Karpas-422 (cell line): ENCODE measurements around the gene SETD4. TPM values are rescaled to one million over a fixed set of nuclear protein-coding genes. Genes with fewer than 3 reads are reported as not detected.
A peak's percentile ranks its signal among the peaks of the same experiment; 100 is the strongest.

Experiments used
- DNase-seq: peaks from one replicate; pipeline ENCODE4 v3.0.0-alpha.2; 2015
- H2AFZ ChIP-seq: fragments of 200-600 bp; sonication (generic); 2 replicates; pipeline ENCODE4 v1.6.1; 2014; ENCODE audit warnings: antibody characterized with exemption, low read length, mixed read lengths
- H3K27ac ChIP-seq: fragments of 200-600 bp; sonication (generic); 2 replicates; pipeline ENCODE4 v1.5.1; 2014; ENCODE audit warnings: mild to moderate bottlenecking, low read length, moderate library complexity
- H3K27me3 ChIP-seq: fragments of 200-600 bp; sonication (generic); 2 replicates; pipeline ENCODE4 v1.6.1; 2014; ENCODE audit warnings: low read length, mixed read lengths
- H3K36me3 ChIP-seq: fragments of 200-600 bp; sonication (generic); 2 replicates; pipeline ENCODE4 v1.6.1; 2014; ENCODE audit warnings: low read length, mixed read lengths; ENCODE audit not compliant: insufficient read depth
- H3K4me1 ChIP-seq: fragments of 200-600 bp; sonication (generic); 2 replicates; pipeline ENCODE4 v1.6.1; 2014; ENCODE audit warnings: mild to moderate bottlenecking, low read length, mixed read lengths
- H3K4me2 ChIP-seq: fragments of 200-600 bp; sonication (generic); 2 replicates; pipeline ENCODE4 v1.6.1; 2014; ENCODE audit warnings: low read length, low read depth, mild to moderate bottlenecking; ENCODE audit not compliant: poor library complexity, severe bottlenecking
- H3K4me3 ChIP-seq: fragments of 200-600 bp; sonication (generic); 2 replicates; pipeline ENCODE4 v1.5.1; 2014; ENCODE audit warnings: mild to moderate bottlenecking, antibody characterized with exemption, low read length, mixed read lengths
- H3K79me2 ChIP-seq: fragments of 200-600 bp; sonication (generic); 2 replicates; pipeline ENCODE4 v1.6.1; 2014; ENCODE audit warnings: mild to moderate bottlenecking, low read length, mixed read lengths
- H3K9ac ChIP-seq: fragments of 200-600 bp; sonication (generic); 2 replicates; pipeline ENCODE4 v1.6.0; 2014; ENCODE audit warnings: low read length
- H3K9me2 ChIP-seq: fragments of 200-600 bp; sonication (generic), shearing (Covaris generic); replicated peaks from 2 replicates; pipeline ENCODE4 v1.6.0; 2014; ENCODE audit warnings: mild to moderate bottlenecking, low read length, moderate library complexity; ENCODE audit not compliant: insufficient read depth
- H3K9me3 ChIP-seq: fragments of 300-700, 200-600 bp; sonication (generic); 2 replicates; pipeline ENCODE4 v1.6.1; 2014; ENCODE audit warnings: low read length, mixed read lengths
- H4K20me1 ChIP-seq: fragments of 200-600 bp; sonication (generic); 2 replicates; pipeline ENCODE4 v1.6.1; 2014; ENCODE audit warnings: mild to moderate bottlenecking, antibody characterized with exemption, low read length, low read depth; ENCODE audit not compliant: insufficient read depth
- total RNA-seq: library from RNA; depleted of rRNA; stranded (reverse); fragments of >200 nt; shearing (Covaris generic); gene quantifications from 2 replicates; pipeline ENCODE4 v1.2.3, GENCODE V29; 2014; ENCODE audit warnings: low replicate concordance

The SETD4 gene
- total RNA-seq, 1 experiment from 2014 or later: 22.6 TPM

DNA sequence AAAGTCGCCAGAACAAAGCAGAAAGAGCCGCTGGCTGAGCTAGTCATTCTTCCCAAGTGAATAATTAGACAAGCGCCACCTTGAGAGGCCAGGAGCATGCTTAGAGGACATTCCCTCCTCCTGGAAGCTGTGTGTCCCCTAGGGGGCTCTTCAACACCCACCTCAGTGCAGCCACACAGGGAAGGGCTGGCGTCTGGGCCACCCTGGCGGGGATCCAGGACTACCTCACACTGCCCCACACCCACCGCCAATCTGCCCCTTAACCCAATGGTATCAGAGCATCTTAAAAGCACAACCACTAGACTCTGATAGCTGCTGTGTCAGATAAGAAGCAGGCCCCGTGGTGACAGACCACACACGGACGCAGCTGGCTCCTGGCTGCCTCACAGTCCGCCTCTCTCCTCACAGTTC, 24.9 kb downstream of the SETD4 start:
- H3K36me3 ChIP-seq: peaks cover 9% of the 10 kb centered on the region; the same call in 1 of the 2 replicates
- H2AFZ ChIP-seq: no peak overlapping the region
- no peak overlapping the region for H3K4me3 ChIP-seq
- no peak overlapping the region for H3K9ac ChIP-seq
- no peak overlapping the region for H3K27ac ChIP-seq
- H3K27me3 ChIP-seq: no peaks in the 10 kb centered on the region
- H3K9me2 ChIP-seq: no peaks in the 10 kb centered on the region
- DNase-seq: no peak
- no peaks in the 10 kb centered on the region for H3K9me3 ChIP-seq
- no peak overlapping the region for H3K4me2 ChIP-seq
- no peaks in the 10 kb centered on the region for H3K4me1 ChIP-seq
- H3K79me2 ChIP-seq: no peaks in the 10 kb centered on the region
- H4K20me1 ChIP-seq: no peaks in the 10 kb centered on the region

DNA sequence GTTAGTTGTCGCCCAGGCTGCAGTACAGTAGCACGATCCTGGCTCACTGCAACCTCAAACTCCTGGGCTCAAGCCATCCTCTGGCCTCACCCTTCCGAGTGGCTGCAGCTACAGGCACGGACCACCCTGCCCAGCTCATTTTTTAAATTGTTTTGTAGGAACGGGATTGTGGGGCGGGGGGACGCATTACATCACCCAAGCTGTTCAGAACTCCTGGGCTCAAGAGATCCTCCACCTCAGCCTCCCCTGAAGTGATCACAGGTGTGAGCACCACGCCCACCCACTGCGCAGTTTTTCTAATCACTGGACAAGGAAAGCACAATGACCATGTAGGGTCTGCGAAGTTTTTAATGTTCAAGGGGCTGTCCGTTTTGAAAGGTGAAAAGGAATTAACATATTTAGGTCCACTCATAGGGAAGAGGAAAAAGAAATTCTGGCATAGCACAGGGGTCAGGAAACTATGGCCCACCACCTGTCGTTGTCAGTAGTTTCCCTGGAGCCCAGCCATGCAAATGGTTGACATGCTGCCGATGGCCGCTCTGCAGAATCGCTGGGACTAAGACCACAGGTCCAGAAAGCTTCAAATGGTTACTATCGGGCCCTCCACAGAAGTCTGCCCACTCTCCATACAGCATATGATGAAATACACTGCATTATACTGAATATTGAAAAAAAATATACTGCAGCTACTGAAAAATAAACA, 26.0 kb downstream of the SETD4 start:
- no peak for DNase-seq
- Histone ChIP-seq H3K9me2 (no peaks in the 10 kb centered on the region), H2AFZ (no peak overlapping the region), H3K79me2 (no peaks in the 10 kb centered on the region), H3K9ac (no peak overlapping the region), H4K20me1 (no peaks in the 10 kb centered on the region), H3K36me3 (peaks cover 9% of the 10 kb centered on the region; the same call in 1 of the 2 replicates), H3K27ac (no peak overlapping the region), H3K27me3 (no peaks in the 10 kb centered on the region), H3K4me2 (no peak overlapping the region), H3K4me1 (no peaks in the 10 kb centered on the region), H3K4me3 (no peak overlapping the region), H3K9me3 (no peaks in the 10 kb centered on the region)

DNA sequence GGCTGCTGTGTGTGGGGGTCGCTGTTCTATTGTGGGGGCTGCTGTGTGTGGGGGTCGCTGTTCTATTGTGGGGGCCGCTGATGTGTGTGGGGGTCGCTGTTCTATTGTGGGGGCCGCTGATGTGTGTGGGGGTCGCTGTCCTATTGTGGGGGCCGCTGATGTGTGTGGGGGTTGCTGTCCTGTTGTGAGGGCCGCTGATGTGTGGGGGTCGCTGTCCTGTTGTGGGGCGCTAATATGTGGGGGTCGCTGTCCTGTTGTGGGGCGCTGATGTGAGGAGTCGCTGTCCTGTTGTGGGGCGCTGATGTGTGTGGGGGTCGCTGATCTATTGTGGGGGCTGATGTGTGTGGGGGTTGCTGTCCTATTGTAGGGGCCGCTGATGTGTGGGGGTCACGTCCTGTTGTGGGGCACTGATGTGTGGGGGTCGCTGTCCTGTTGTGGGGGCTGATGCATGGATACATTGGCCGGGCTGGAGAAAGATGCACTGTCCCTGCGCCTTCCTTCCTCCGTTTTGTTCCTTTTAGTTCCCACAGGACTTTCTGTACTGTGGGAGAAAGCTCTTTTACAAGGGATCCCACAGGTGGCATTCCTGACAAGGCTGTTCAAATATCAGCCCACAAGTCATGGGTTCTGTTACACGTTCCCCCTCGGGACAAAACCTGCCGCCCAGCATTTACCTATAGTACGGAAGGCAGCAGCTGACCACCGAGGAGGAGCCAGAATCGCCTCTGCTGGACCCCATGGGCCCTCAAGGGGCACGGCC, 27.5 kb downstream of the SETD4 start:
- no peaks in the 10 kb centered on the region for H3K9me3 ChIP-seq
- no peaks in the 10 kb centered on the region for H4K20me1 ChIP-seq
- H3K9me2 ChIP-seq: no peaks in the 10 kb centered on the region
- no peak for DNase-seq
- H2AFZ ChIP-seq: no peak overlapping the region
- no peak overlapping the region for H3K27ac ChIP-seq
- no peak overlapping the region for H3K4me2 ChIP-seq
- H3K36me3 ChIP-seq: peaks cover 4% of the 10 kb centered on the region; the same call in 1 of the 2 replicates
- no peak overlapping the region for H3K9ac ChIP-seq
- no peak overlapping the region for H3K4me3 ChIP-seq
- H3K27me3 ChIP-seq: no peaks in the 10 kb centered on the region
- H3K79me2 ChIP-seq: no peaks in the 10 kb centered on the region
- H3K4me1 ChIP-seq: no peaks in the 10 kb centered on the region

DNA sequence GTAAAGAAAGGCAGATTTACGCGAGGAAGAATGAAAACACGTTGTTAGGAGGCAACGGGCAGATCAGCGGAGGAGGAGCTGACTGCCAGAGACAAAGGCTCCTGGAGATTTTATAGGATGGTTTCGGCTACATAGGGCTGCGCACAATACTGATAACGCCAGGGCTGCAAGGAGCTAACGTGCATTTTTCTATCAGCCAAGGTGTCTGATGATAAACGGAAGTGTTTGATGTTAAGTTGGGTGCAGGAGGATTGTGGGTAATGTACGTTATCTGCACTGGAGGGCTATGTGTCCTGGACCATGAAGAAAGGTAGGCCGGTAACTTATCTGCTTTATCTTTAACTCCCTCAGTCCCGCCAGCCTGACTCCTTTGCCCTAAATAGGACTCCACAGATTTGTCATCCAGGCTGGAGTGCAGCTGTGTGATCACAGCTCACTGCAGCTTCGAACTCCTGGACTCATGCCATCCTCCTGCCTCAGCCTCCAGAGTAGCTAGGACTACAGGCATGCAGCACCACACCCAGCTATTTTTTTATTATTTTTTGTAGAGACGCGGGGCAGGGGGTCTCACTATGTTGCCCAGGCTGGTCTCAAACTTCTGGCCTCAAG, 29.6 kb downstream of the SETD4 start:
- no peak for DNase-seq
- H3K9ac ChIP-seq: no peak overlapping the region
- H4K20me1 ChIP-seq: no peaks in the 10 kb centered on the region
- no peaks in the 10 kb centered on the region for H3K27me3 ChIP-seq
- no peaks in the 10 kb centered on the region for H3K9me2 ChIP-seq
- H3K4me2 ChIP-seq: no peak overlapping the region
- peaks cover 1% of the 10 kb centered on the region; the same call in 1 of the 2 replicates for H3K36me3 ChIP-seq
- no peak overlapping the region for H3K4me3 ChIP-seq
- H3K27ac ChIP-seq: no peak overlapping the region
- no peaks in the 10 kb centered on the region for H3K4me1 ChIP-seq
- no peaks in the 10 kb centered on the region for H3K9me3 ChIP-seq
- no peaks in the 10 kb centered on the region for H3K79me2 ChIP-seq
- no peak overlapping the region for H2AFZ ChIP-seq

GRCh38 chr21:36029309-36029708, 31.0 kb downstream of the SETD4 start:
- no peak overlapping the region for H3K27ac ChIP-seq
- no peak overlapping the region for H3K4me2 ChIP-seq
- no peaks in the 10 kb centered on the region for H4K20me1 ChIP-seq
- no peaks in the 10 kb centered on the region for H3K9me2 ChIP-seq
- H2AFZ ChIP-seq: no peak overlapping the region
- no peaks in the 10 kb centered on the region for H3K9me3 ChIP-seq
- DNase-seq: no peak
- no peaks in the 10 kb centered on the region for H3K27me3 ChIP-seq
- no peak overlapping the region for H3K4me3 ChIP-seq
- H3K4me1 ChIP-seq: no peaks in the 10 kb centered on the region
- H3K79me2 ChIP-seq: no peaks in the 10 kb centered on the region
- no peaks in the 10 kb centered on the region for H3K36me3 ChIP-seq
- H3K9ac ChIP-seq: no peak overlapping the region

DNA sequence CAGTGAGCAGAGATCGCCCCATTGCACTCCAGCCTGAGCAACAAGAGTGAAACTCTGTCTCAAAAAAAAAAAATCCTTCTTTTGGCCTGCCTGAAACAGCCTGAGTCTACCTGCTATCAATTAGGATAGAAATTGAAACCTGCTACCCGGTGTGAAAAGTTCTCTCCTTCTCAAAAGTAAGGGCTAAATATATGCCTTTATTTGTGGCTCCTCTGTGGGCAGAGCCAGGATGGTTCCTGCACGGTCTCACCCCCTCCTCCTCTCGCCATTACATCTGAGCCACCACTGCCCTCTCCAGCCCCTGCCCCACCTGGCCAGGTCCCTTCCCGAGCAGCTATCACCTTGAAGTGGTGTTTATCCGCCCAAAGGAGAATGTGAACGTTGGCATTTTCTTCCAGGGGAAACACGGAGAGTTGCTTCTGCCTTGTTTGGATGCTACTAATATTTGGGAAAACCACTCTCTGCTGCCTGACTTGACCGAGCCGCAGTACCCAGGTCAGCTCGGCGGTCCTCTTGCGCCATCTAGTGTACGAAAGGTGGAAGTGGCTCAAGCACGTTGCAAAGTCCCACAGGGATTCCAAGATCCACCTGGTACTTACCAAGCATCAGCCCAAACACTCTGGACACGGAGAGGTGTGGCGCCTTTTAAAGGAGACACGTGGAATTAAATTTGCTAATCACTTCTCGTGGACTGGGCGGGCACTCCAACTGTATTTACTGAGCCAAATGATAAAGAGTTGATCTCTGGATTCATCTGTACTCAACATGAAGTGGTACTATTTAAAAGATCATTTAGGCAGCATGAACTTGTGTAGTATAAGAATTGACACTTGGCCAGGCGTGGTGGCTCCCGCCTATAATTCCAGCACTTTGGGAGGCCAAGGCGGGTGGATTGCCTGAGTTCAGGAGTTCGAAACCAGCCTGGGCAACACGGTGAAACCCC, 31.9 kb downstream of the SETD4 start:
- Histone ChIP-seq H3K36me3 (no peaks in the 10 kb centered on the region), H3K27ac (no peak overlapping the region), H3K4me2 (no peak overlapping the region), H3K9me2 (no peaks in the 10 kb centered on the region), H2AFZ (no peak overlapping the region), H3K9me3 (no peaks in the 10 kb centered on the region), H3K4me3 (no peak overlapping the region), H3K79me2 (no peaks in the 10 kb centered on the region), H3K4me1 (no peaks in the 10 kb centered on the region), H4K20me1 (no peaks in the 10 kb centered on the region), H3K27me3 (no peaks in the 10 kb centered on the region), H3K9ac (no peak overlapping the region)
- DNase-seq: peak; percentile 84

DNA sequence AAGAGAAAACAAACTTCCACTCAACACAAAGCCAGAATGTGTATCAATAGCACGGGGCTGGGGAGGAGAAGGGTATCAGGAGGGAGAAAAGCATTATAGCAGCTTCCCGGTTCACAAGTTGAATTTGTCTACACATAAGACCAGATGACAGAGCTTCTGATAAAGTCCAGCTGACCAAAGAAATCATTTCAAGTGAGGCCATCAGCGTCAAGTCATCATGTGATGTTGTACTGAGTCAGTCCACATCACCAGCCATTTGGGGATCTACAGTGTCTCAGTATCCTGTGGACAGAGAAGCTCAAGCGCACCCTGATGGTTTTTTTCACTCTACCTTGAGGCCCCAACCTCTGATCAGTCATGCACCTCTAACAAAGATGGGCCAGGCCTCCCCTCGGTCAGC, 33.0 kb downstream of the SETD4 start:
- Histone ChIP-seq H3K4me3 (no peak overlapping the region), H3K27me3 (no peaks in the 10 kb centered on the region), H3K27ac (no peak overlapping the region), H2AFZ (no peak overlapping the region), H3K4me1 (no peaks in the 10 kb centered on the region), H3K9ac (no peak overlapping the region), H4K20me1 (no peaks in the 10 kb centered on the region), H3K36me3 (no peaks in the 10 kb centered on the region), H3K4me2 (no peak overlapping the region), H3K9me3 (no peaks in the 10 kb centered on the region), H3K79me2 (no peaks in the 10 kb centered on the region), H3K9me2 (no peaks in the 10 kb centered on the region)
- no peak for DNase-seq
